Mesendoderm (in vitro differentiated cells): ENCODE measurements around the gene ATXN2.

Experiments used
- DNase-seq: peaks from one replicate; pipeline ENCODE4 v3.0.0; 2013
- H2AK5ac ChIP-seq: 2 replicates; pipeline ENCODE4 v1.6.1; 2013; ENCODE audit warnings: low read length, inconsistent platforms
- H2BK120ac ChIP-seq: 2 replicates; pipeline ENCODE4 v1.6.1; 2013; ENCODE audit warnings: low read depth, mild to moderate bottlenecking, low read length, moderate library complexity, mixed read lengths
- H2BK15ac ChIP-seq: replicated peaks from 2 replicates; pipeline ENCODE4 v1.6.1; 2013; ENCODE audit warnings: low read depth, mild to moderate bottlenecking, moderate library complexity
- H2BK5ac ChIP-seq: 2 replicates; pipeline ENCODE4 v1.6.1; 2013; ENCODE audit warnings: low read length, inconsistent platforms
- H3K18ac ChIP-seq: 2 replicates; pipeline ENCODE4 v1.6.1; 2013; ENCODE audit warnings: mild to moderate bottlenecking, low read length, mixed read lengths
- H3K23ac ChIP-seq: one replicate; pipeline ENCODE4 v1.6.1; 2013; ENCODE audit warnings: low read length
- H3K27ac ChIP-seq: 2 replicates; pipeline ENCODE4 v1.5.1; 2013; ENCODE audit warnings: low read depth, mild to moderate bottlenecking, inconsistent platforms, low read length, moderate library complexity
- H3K27me3 ChIP-seq: 2 replicates; pipeline ENCODE4 v1.6.1; 2013; ENCODE audit warnings: low read length, control low read depth, mild to moderate bottlenecking, inconsistent platforms; ENCODE audit not compliant: insufficient read depth, poor library complexity
- H3K36me3 ChIP-seq: 2 replicates; pipeline ENCODE4 v1.6.1; 2013; ENCODE audit warnings: low read length, inconsistent platforms; ENCODE audit not compliant: control insufficient read depth, insufficient read depth
- H3K4ac ChIP-seq: one replicate; pipeline ENCODE4 v1.6.1; 2013; ENCODE audit warnings: low read depth, mild to moderate bottlenecking, low read length, moderate library complexity
- H3K4me1 ChIP-seq: 2 replicates; pipeline ENCODE4 v1.6.1; 2013; ENCODE audit warnings: low read depth, low read length, inconsistent platforms; ENCODE audit not compliant: control insufficient read depth
- H3K4me2 ChIP-seq: 2 replicates; pipeline ENCODE4 v1.6.1; 2013; ENCODE audit warnings: low read length
- H3K4me3 ChIP-seq: 2 replicates; pipeline ENCODE4 v1.5.1; 2013; ENCODE audit warnings: mild to moderate bottlenecking, low read length
- H3K56ac ChIP-seq: one replicate; pipeline ENCODE4 v1.6.1; 2013; ENCODE audit warnings: low read length
- H3K79me1 ChIP-seq: 2 replicates; pipeline ENCODE4 v1.6.1; 2013; ENCODE audit warnings: low read length, inconsistent platforms
- H3K79me2 ChIP-seq: 2 replicates; pipeline ENCODE4 v1.6.1; 2013; ENCODE audit warnings: mild to moderate bottlenecking, low read length; ENCODE audit not compliant: control insufficient read depth, insufficient read depth
- H3K9ac ChIP-seq: 2 replicates; pipeline ENCODE4 v1.6.1; 2013; ENCODE audit warnings: low read length, inconsistent platforms
- H4K5ac ChIP-seq: one replicate; pipeline ENCODE4 v1.6.1; 2013; ENCODE audit warnings: low read length
- H4K8ac ChIP-seq: one replicate; pipeline ENCODE4 v1.6.1; 2013; ENCODE audit warnings: low read depth, mild to moderate bottlenecking, control low read depth, low read length, moderate library complexity
- WGBS: extraction: QIAGEN DNeasy Blood & Tissue Kit; methylation state at CpG from one replicate; pipeline ENCODE4 v1.1.7; 2013; ENCODE audit warnings: low lambda C conversion rate, missing lambda C conversion rate; ENCODE audit not compliant: insufficient coverage; ENCODE audit errors: extremely low coverage; 5-methylcytosine and 5-hydroxymethylcytosine counted together

The ATXN2 gene

GRCh38 chr12:111417784-111418593 is 181.1 kb downstream of the ATXN2 start:
- peaks cover 7% of the 10 kb centered on the region for H3K36me3 ChIP-seq
- no peak overlapping the region for H3K4ac ChIP-seq
- no peak overlapping the region for H3K9ac ChIP-seq
- H2BK5ac ChIP-seq = no peak overlapping the region
- H4K5ac ChIP-seq = no peak overlapping the region
- H3K79me2 ChIP-seq = peaks cover 40% of the 10 kb centered on the region
- H3K4me2 ChIP-seq = no peak overlapping the region
- H3K4me1 ChIP-seq = peaks cover 10% of the 10 kb centered on the region
- H3K79me1 ChIP-seq = peaks cover 22% of the 10 kb centered on the region
- H2AK5ac ChIP-seq = no peak overlapping the region
- H2BK15ac ChIP-seq = no peak overlapping the region
- no peak for DNase-seq
- H3K27me3 ChIP-seq = no peaks in the 10 kb centered on the region
- no peak overlapping the region for H2BK120ac ChIP-seq
- H3K23ac ChIP-seq = no peak overlapping the region
- no CpG with 5 or more reads among the region's 67 CpGs for whole genome bisulfite sequencing
- no peak overlapping the region for H3K27ac ChIP-seq
- H3K56ac ChIP-seq = no peak overlapping the region
- no peak overlapping the region for H3K18ac ChIP-seq
- H4K8ac ChIP-seq = no peak overlapping the region
- no peak overlapping the region for H3K4me3 ChIP-seq

GRCh38 chr12:111417290-111417689 is 181.8 kb downstream of the ATXN2 start:
- no peak overlapping the region for H3K4me2 ChIP-seq
- no peak overlapping the region for H4K8ac ChIP-seq
- no peak overlapping the region for H3K18ac ChIP-seq
- no CpG with 5 or more reads among the region's 2 CpGs for whole genome bisulfite sequencing
- no peak for DNase-seq
- no peak overlapping the region for H3K56ac ChIP-seq
- H3K4me3 ChIP-seq = no peak overlapping the region
- H3K9ac ChIP-seq = no peak overlapping the region
- H4K5ac ChIP-seq = no peak overlapping the region
- H2AK5ac ChIP-seq = no peak overlapping the region
- H3K27me3 ChIP-seq = no peaks in the 10 kb centered on the region
- H3K23ac ChIP-seq = no peak overlapping the region
- peaks cover 25% of the 10 kb centered on the region for H3K79me1 ChIP-seq
- no peak overlapping the region for H2BK5ac ChIP-seq
- H3K79me2 ChIP-seq = peaks cover 42% of the 10 kb centered on the region
- H3K27ac ChIP-seq = no peak overlapping the region
- H3K4me1 ChIP-seq = peaks cover 15% of the 10 kb centered on the region
- H3K36me3 ChIP-seq = peaks cover 7% of the 10 kb centered on the region
- no peak overlapping the region for H3K4ac ChIP-seq
- H2BK15ac ChIP-seq = no peak overlapping the region
- H2BK120ac ChIP-seq = no peak overlapping the region

GRCh38 chr12:111414711-111415252 is 184.3 kb downstream of the ATXN2 start:
- Histone ChIP-seq H4K5ac (no peak overlapping the region), H3K36me3 (peaks cover 4% of the 10 kb centered on the region), H4K8ac (no peak overlapping the region), H3K4me2 (no peak overlapping the region), H3K79me1 (peaks cover 28% of the 10 kb centered on the region), H2BK15ac (no peak overlapping the region), H3K56ac (no peak overlapping the region), H3K4me3 (no peak overlapping the region), H2AK5ac (no peak overlapping the region), H3K9ac (no peak overlapping the region), H3K4ac (no peak overlapping the region), H2BK120ac (no peak overlapping the region), H3K18ac (no peak overlapping the region), H2BK5ac (no peak overlapping the region), H3K27me3 (no peaks in the 10 kb centered on the region), H3K27ac (no peak overlapping the region), H3K79me2 (peaks cover 59% of the 10 kb centered on the region), H3K23ac (no peak overlapping the region), H3K4me1 (peaks cover 31% of the 10 kb centered on the region)
- DNase-seq = no peak
- WGBS = no CpG with 5 or more reads among the region's 7 CpGs

- no CpG with 5 or more reads among the region's 12 CpGs for WGBS
- Histone ChIP-seq H3K4me3 (no peak overlapping the region), H3K27me3 (no peaks in the 10 kb centered on the region), H2AK5ac (no peak overlapping the region), H3K9ac (no peak overlapping the region), H3K23ac (no peak overlapping the region), H3K4ac (no peak overlapping the region), H2BK15ac (no peak overlapping the region), H2BK120ac (no peak overlapping the region), H3K4me1 (peaks cover 34% of the 10 kb centered on the region), H3K79me1 (peaks cover 29% of the 10 kb centered on the region), H3K4me2 (no peak overlapping the region), H3K27ac (no peak overlapping the region), H3K36me3 (peaks cover 1% of the 10 kb centered on the region), H3K79me2 (peaks cover 68% of the 10 kb centered on the region), H4K8ac (no peak overlapping the region), H2BK5ac (no peak overlapping the region), H3K18ac (no peak overlapping the region), H4K5ac (no peak overlapping the region), H3K56ac (peak overlapping the region; percentile 57)
- DNase-seq = no peak
Observed at GRCh38 chr12:111413442-111414086, 185.6 kb downstream of the ATXN2 start.

GRCh38 chr12:111412830-111413441 is 186.2 kb downstream of the ATXN2 start:
- DNase-seq = no peak
- Histone ChIP-seq H3K79me1 (peaks cover 30% of the 10 kb centered on the region), H3K4me2 (no peak overlapping the region), H3K36me3 (peaks cover 1% of the 10 kb centered on the region), H3K56ac (peak overlapping the region; percentile 57), H4K8ac (no peak overlapping the region), H3K4me1 (peaks cover 34% of the 10 kb centered on the region), H2BK120ac (no peak overlapping the region), H2BK5ac (peak overlapping the region; percentile 67), H2BK15ac (no peak overlapping the region), H3K4me3 (no peak overlapping the region), H3K4ac (no peak overlapping the region), H3K18ac (peak overlapping the region; percentile 34), H4K5ac (no peak overlapping the region), H3K9ac (peak overlapping the region; percentile 45), H3K27ac (peak overlapping the region; percentile 89), H2AK5ac (peak overlapping the region; percentile 66), H3K27me3 (no peaks in the 10 kb centered on the region), H3K79me2 (peaks cover 72% of the 10 kb centered on the region), H3K23ac (no peak overlapping the region)
- no CpG with 5 or more reads among the region's 6 CpGs for WGBS
